K562 (cell line): Measurements from ENCODE around the gene CHPF. TPM values are rescaled to one million over a fixed set of nuclear protein-coding genes. Genes with fewer than 3 reads are reported as not detected.
A peak's percentile ranks its signal among the peaks of the same experiment; 100 is the strongest.

Source experiments
- FOXP1 ChIP-seq: sonication (generic); formaldehyde crosslinking; IDR thresholded peaks from 2 replicates; pipeline ENCODE4 v1.8.0; 2022; ENCODE audit warnings: mild to moderate bottlenecking, missing genetic modification reagents
- HDAC1 ChIP-seq, 2 experiments: fragments of 450-650 bp; IDR thresholded peaks; 2 replicates each; pipeline ENCODE4 v1.6.1; 2016 to 2017; ENCODE audit warnings: inconsistent platforms in 1 of 2, mild to moderate bottlenecking in 1 of 2, moderate library complexity in 1 of 2
- HNRNPLL ChIP-seq: fragments of 200-400 bp; formaldehyde crosslinking; IDR thresholded peaks from 2 replicates; pipeline ENCODE4 v1.6.1; 2017; ENCODE audit warnings: low read length, low read depth, mild to moderate bottlenecking; ENCODE audit not compliant: poor library complexity, severe bottlenecking
- NELFE ChIP-seq: IDR thresholded peaks from 2 replicates; pipeline ENCODE4 v1.6.1; 2011; ENCODE audit warnings: mild to moderate bottlenecking; ENCODE audit not compliant: insufficient read depth, insufficient read length
- NFIX ChIP-seq: fragments of 250-450 bp; sonication (Bioruptor Pico); IDR thresholded peaks from 2 replicates; pipeline ENCODE4 v1.4.0; 2020; ENCODE audit warnings: low read depth, mild to moderate bottlenecking, moderate library complexity
- NFRKB ChIP-seq: fragments of 450-650 bp; IDR thresholded peaks from 2 replicates; pipeline ENCODE4 v1.6.1; 2016; ENCODE audit warnings: low read depth
- PCBP1 ChIP-seq: fragments of 200-400 bp; formaldehyde crosslinking; IDR thresholded peaks from 2 replicates; pipeline ENCODE4 v1.6.1; 2018; ENCODE audit warnings: mild to moderate bottlenecking, low read depth, low read length; ENCODE audit not compliant: poor library complexity, severe bottlenecking
- SLC30A9 ChIP-seq: fragments of 250-450 bp; sonication (Bioruptor Pico); IDR thresholded peaks from 2 replicates; pipeline ENCODE4 v1.8.0; 2022; ENCODE audit warnings: mild to moderate bottlenecking, moderate library complexity
- TARDBP ChIP-seq: fragments of 450-650 bp; IDR thresholded peaks from 2 replicates; pipeline ENCODE4 v1.6.1; 2016
- ZNF316 ChIP-seq: fragments of 450-650 bp; IDR thresholded peaks from 2 replicates; pipeline ENCODE4 v1.6.1; 2016
- ZNF707 ChIP-seq: fragments of 250-450 bp; sonication (Bioruptor Pico); conservative IDR thresholded peaks from 2 replicates; pipeline ENCODE4 v1.8.0; 2022; ENCODE audit warnings: inconsistent platforms, mild to moderate bottlenecking, moderate library complexity
- polyA plus RNA-seq, 8 experiments: library from polyadenylated mRNA; depleted of rRNA in 4 of 8; stranded (reverse) in 5 of 8; unstranded in 3 of 8; fragments of >200 nt; fragmentation: Nextera tagmentation in 2 of 8; fragmentation: Illumina TruSeq in 1 of 8; extraction: Ambion mirVana in 2 of 8; extraction: Trizol in 1 of 8; gene quantifications; 2 replicates each; pipeline versions ENCODE4 v1.2.1 to v1.2.3, GENCODE V29; 2011 to 2014; ENCODE audit warnings: inconsistent platforms in 1 of 8, missing spikeins in 1 of 8
- total RNA-seq, 7 experiments: library from RNA; depleted of rRNA in 6 of 7; stranded (reverse); fragments of >200 nt in 6 of 7; fragmentation: Illumina TruSeq in 2 of 7; extraction: Trizol in 2 of 7; gene quantifications; 2 replicates each; pipeline versions ENCODE4 v1.2.1 to v1.2.3, GENCODE V29; 2011 to 2021; ENCODE audit warnings: low replicate concordance in 1 of 7
- TF ChIP-seq, protein P1 (sequence below), 2 experiments: fragments of 450-650 bp in 1 of 2; sonication (generic) in 1 of 2; formaldehyde crosslinking in 1 of 2; IDR thresholded peaks; 2 replicates each; pipeline versions ENCODE4 v1.7.1 to v1.9.0; 2016 to 2022; ENCODE audit warnings: inconsistent platforms in 1 of 2, mild to moderate bottlenecking in 1 of 2, missing genetic modification reagents in 1 of 2
- TF ChIP-seq, protein P2 (sequence below): fragments of 450-650 bp; IDR thresholded peaks from 2 replicates; pipeline ENCODE4 v1.6.1; 2016
- TF ChIP-seq, protein P3 (sequence below): fragments of 250-450 bp; sonication (Bioruptor Pico); IDR thresholded peaks from 2 replicates; pipeline ENCODE4 v1.6.1; 2021; ENCODE audit warnings: mild to moderate bottlenecking
- TF ChIP-seq, protein P4 (sequence below): fragments of 200-800 bp; sonication (Bioruptor generic); IDR thresholded peaks from 2 replicates; pipeline ENCODE4 v1.6.1; 2017; ENCODE audit warnings: missing genetic modification characterization, missing compliant biosample characterization

The CHPF gene
- total and polyA plus RNA-seq, 9 of the 15 experiments (the other 6 are each of a cell fraction or from before 2014, with no cell fraction given), result 0.15 to 57.2 (median 7.9) TPM

DNA sequence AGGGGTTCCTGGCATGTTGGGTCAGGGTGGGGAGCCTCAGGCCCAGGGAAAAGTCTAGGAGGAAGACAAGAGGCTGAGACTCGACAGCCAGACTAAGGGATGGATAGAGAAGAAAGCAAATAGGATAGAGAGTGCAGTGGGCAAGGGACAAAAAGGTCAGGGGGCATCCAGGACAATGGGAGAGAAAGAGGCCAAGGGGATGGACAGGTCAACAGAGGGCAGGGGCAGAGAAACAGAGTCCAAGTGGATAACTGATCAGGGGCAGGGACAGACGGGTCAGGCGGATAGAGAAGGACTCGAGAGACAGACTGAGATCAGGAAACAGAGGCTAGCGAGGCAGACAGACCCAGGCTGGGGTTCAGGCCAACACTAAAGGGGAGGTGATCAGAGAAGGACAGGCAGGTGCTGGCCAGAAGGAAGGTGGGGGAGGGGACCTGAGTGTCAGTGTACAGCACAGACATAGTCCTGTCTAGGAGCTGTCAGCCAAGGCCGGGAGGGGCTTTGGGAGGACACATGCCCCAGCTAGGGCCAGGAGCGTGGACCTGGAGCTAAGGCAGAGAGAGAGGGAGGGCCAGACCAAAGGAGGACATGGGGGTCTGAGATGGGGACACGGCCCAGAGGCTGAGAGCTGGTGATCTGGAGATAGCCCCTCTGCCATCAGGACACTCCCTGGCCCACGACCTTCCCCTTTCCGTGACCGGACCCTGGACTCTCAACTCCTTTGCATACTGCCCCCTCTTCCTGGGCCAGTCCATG, 17.1 kb downstream of the CHPF start (continued):
- TF ChIP-seq, protein P1, sequence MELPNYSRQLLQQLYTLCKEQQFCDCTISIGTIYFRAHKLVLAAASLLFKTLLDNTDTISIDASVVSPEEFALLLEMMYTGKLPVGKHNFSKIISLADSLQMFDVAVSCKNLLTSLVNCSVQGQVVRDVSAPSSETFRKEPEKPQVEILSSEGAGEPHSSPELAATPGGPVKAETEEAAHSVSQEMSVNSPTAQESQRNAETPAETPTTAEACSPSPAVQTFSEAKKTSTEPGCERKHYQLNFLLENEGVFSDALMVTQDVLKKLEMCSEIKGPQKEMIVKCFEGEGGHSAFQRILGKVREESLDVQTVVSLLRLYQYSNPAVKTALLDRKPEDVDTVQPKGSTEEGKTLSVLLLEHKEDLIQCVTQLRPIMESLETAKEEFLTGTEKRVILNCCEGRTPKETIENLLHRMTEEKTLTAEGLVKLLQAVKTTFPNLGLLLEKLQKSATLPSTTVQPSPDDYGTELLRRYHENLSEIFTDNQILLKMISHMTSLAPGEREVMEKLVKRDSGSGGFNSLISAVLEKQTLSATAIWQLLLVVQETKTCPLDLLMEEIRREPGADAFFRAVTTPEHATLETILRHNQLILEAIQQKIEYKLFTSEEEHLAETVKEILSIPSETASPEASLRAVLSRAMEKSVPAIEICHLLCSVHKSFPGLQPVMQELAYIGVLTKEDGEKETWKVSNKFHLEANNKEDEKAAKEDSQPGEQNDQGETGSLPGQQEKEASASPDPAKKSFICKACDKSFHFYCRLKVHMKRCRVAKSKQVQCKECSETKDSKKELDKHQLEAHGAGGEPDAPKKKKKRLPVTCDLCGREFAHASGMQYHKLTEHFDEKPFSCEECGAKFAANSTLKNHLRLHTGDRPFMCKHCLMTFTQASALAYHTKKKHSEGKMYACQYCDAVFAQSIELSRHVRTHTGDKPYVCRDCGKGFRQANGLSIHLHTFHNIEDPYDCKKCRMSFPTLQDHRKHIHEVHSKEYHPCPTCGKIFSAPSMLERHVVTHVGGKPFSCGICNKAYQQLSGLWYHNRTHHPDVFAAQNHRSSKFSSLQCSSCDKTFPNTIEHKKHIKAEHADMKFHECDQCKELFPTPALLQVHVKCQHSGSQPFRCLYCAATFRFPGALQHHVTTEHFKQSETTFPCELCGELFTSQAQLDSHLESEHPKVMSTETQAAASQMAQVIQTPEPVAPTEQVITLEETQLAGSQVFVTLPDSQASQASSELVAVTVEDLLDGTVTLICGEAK (IDR thresholded peaks at IDR 0.05), result peak; percentile 38; the same call in 1 of the 2 replicates
- TF ChIP-seq, protein P1 (CRISPR knock-in tag; IDR thresholded peaks at IDR 0.05), result no peak
- TF ChIP-seq HDAC1 (IDR thresholded peaks at IDR 0.05) (0 out of 4 replicates have a peak, but pooled peaks of 1 of the 2 experiments have one; percentile 25), NFIX (CRISPR knock-in tag) (no peak), ZNF707 (no peak), SLC30A9 (CRISPR knock-in tag) (no peak), NFRKB (0 out of 2 replicates have a peak, but pooled peaks have one; percentile 19), TARDBP (no peak), ZNF316 (no peak), PCBP1 (no peak), NELFE (no peak), HNRNPLL (no peak), FOXP1 (no peak)
- TF ChIP-seq, protein P2, sequence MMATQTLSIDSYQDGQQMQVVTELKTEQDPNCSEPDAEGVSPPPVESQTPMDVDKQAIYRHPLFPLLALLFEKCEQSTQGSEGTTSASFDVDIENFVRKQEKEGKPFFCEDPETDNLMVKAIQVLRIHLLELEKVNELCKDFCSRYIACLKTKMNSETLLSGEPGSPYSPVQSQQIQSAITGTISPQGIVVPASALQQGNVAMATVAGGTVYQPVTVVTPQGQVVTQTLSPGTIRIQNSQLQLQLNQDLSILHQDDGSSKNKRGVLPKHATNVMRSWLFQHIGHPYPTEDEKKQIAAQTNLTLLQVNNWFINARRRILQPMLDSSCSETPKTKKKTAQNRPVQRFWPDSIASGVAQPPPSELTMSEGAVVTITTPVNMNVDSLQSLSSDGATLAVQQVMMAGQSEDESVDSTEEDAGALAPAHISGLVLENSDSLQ, result no peak
- TF ChIP-seq, protein P3, sequence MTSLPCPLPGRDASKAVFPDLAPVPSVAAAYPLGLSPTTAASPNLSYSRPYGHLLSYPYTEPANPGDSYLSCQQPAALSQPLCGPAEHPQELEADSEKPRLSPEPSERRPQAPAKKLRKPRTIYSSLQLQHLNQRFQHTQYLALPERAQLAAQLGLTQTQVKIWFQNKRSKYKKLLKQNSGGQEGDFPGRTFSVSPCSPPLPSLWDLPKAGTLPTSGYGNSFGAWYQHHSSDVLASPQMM (CRISPR knock-in tag), result no peak
- TF ChIP-seq, protein P4, sequence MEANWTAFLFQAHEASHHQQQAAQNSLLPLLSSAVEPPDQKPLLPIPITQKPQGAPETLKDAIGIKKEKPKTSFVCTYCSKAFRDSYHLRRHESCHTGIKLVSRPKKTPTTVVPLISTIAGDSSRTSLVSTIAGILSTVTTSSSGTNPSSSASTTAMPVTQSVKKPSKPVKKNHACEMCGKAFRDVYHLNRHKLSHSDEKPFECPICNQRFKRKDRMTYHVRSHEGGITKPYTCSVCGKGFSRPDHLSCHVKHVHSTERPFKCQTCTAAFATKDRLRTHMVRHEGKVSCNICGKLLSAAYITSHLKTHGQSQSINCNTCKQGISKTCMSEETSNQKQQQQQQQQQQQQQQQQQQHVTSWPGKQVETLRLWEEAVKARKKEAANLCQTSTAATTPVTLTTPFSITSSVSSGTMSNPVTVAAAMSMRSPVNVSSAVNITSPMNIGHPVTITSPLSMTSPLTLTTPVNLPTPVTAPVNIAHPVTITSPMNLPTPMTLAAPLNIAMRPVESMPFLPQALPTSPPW, result no peak
- TF ChIP-seq, all 486 proteins: peak for 14
